H1 (cell line): ENCODE measurements around the gene NCF4. TPM values are rescaled to one million over a fixed set of nuclear protein-coding genes. Genes with fewer than 3 reads are reported as not detected.

ENCODE experiments used
- CTCF ChIA-PET: fragments of 300-600 bp; sonication (Branson Sonifier 250); formaldehyde crosslinking; loops from one replicate; lab custom pipeline; 2021; ENCODE audit not compliant: partially characterized antibody; lab: Charles Lee
- POLR2A ChIA-PET: fragments of 300-600 bp; sonication (Branson Sonifier 250); formaldehyde crosslinking; loops from one replicate; lab custom pipeline; 2021; ENCODE audit warnings: inconsistent platforms; ENCODE audit not compliant: partially characterized antibody; lab: Charles Lee
- DNase-seq, 2 experiments: peaks; one replicate each; pipeline versions ENCODE4 v3.0.0 to v3.0.0-alpha.2; 2010 to 2022; ENCODE audit warnings: low spot score in 2 of 2, low read depth in 1 of 2, mixed read lengths in 1 of 2
- FAIRE-seq: peaks from 2 replicates; lab custom pipeline; 2011; peaks lifted over from hg19 to GRCh38; lab: Jason Lieb, UNC
- H2AFZ ChIP-seq: 2 replicates; pipeline ENCODE4 v1.8.1; 2012; ENCODE audit warnings: low read length, inconsistent platforms
- H2AK5ac ChIP-seq: 2 replicates; pipeline ENCODE4 v1.6.1; 2013; ENCODE audit warnings: low read depth, low read length
- H2BK120ac ChIP-seq: replicated peaks from 2 replicates; pipeline ENCODE3; 2013; ENCODE audit warnings: low read depth, low read length, inconsistent platforms
- H2BK12ac ChIP-seq: 2 replicates; pipeline ENCODE4 v1.6.1; 2013; ENCODE audit warnings: low read depth, low read length
- H2BK15ac ChIP-seq: 2 replicates; pipeline ENCODE4 v1.6.1; 2013; ENCODE audit warnings: low read length
- H2BK20ac ChIP-seq: 2 replicates; pipeline ENCODE4 v1.6.1; 2013; ENCODE audit warnings: low read length
- H2BK5ac ChIP-seq: 2 replicates; pipeline ENCODE4 v1.6.1; 2013; ENCODE audit warnings: low read depth, low read length
- H3K14ac ChIP-seq: 2 replicates; pipeline ENCODE4 v1.6.1; 2013; ENCODE audit warnings: inconsistent platforms; ENCODE audit not compliant: insufficient read length
- H3K18ac ChIP-seq: 2 replicates; pipeline ENCODE4 v1.6.1; 2013; ENCODE audit warnings: low read length; ENCODE audit errors: extremely low read depth
- H3K23ac ChIP-seq: 2 replicates; pipeline ENCODE4 v1.6.1; 2013; ENCODE audit warnings: inconsistent platforms; ENCODE audit not compliant: insufficient read length
- H3K23me2 ChIP-seq: 2 replicates; pipeline ENCODE4 v1.6.1; 2013; ENCODE audit warnings: low read depth, low read length
- H3K27ac ChIP-seq: 2 replicates; pipeline ENCODE4 v1.6.1; 2011; ENCODE audit warnings: low read depth, low read length, inconsistent platforms
- H3K27me3 ChIP-seq, 4 experiments: replicated peaks in 1 of 4; 1 replicate in 1 of 4; 2 replicates in 3 of 4; pipeline versions ENCODE4 v1.6.1 to v1.8.1; 2011 to 2013; ENCODE audit warnings: low read length in 3 of 4, mild to moderate bottlenecking in 3 of 4, inconsistent platforms in 2 of 4, mixed read lengths in 2 of 4, moderate library complexity in 1 of 4; ENCODE audit not compliant: control insufficient read depth in 3 of 4, insufficient read depth in 3 of 4; ENCODE audit errors: extremely low read depth in 1 of 4
- H3K36me3 ChIP-seq, 4 experiments: 2 replicates each; pipeline versions ENCODE4 v1.6.1 to v1.8.1; 2011 to 2013; ENCODE audit warnings: mild to moderate bottlenecking in 4 of 4, low read length in 3 of 4, moderate library complexity in 2 of 4, control low read depth in 1 of 4, inconsistent platforms in 1 of 4; ENCODE audit not compliant: insufficient read depth in 4 of 4, control insufficient read depth in 2 of 4
- H3K4ac ChIP-seq: replicated peaks from 2 replicates; pipeline ENCODE3; 2013; ENCODE audit warnings: low read length, low read depth, mixed read lengths, inconsistent platforms; ENCODE audit not compliant: insufficient read length
- H3K4me1 ChIP-seq, 4 experiments: replicated peaks in 1 of 4; 1 replicate in 1 of 4; 2 replicates in 3 of 4; pipeline versions ENCODE4 v1.6.1 to v1.8.1; 2011 to 2013; ENCODE audit warnings: low read length in 3 of 4, inconsistent platforms in 2 of 4, mixed read lengths in 1 of 4; ENCODE audit not compliant: insufficient read depth in 4 of 4, control insufficient read depth in 3 of 4
- H3K4me2 ChIP-seq, 2 experiments: 2 replicates each; pipeline versions ENCODE4 v1.6.1 to v1.8.1; 2011 to 2013; ENCODE audit warnings: low read depth in 2 of 2, low read length in 2 of 2, control low read depth in 1 of 2, inconsistent platforms in 1 of 2, mild to moderate bottlenecking in 1 of 2; ENCODE audit not compliant: insufficient read depth in 1 of 2
- H3K4me3 ChIP-seq, 4 experiments: fragments of 200-600, 300-600 bp in 1 of 4; sonication (generic), shearing (Covaris generic), sonication (Bioruptor Twin) in 1 of 4; 2 replicates each; pipeline versions ENCODE4 v1.5.1 to v1.8.1; 2011 to 2016; ENCODE audit warnings: low read length in 4 of 4, low read depth in 3 of 4, control low read depth in 2 of 4, inconsistent platforms in 2 of 4, mild to moderate bottlenecking in 2 of 4, mixed read lengths in 1 of 4, moderate library complexity in 1 of 4; ENCODE audit not compliant: insufficient read depth in 2 of 4; ENCODE audit errors: extremely low read depth in 1 of 4
- H3K56ac ChIP-seq: replicated peaks from 2 replicates; pipeline ENCODE3; 2013; ENCODE audit warnings: low read depth, mild to moderate bottlenecking, mixed read lengths, low read length, inconsistent platforms; ENCODE audit not compliant: insufficient read length
- H3K79me1 ChIP-seq: 2 replicates; pipeline ENCODE4 v1.6.1; 2013; ENCODE audit warnings: low read depth, low read length, control low read depth
- H3K79me2 ChIP-seq, 2 experiments: 2 replicates each; pipeline versions ENCODE4 v1.6.1 to v1.8.1; 2012 to 2013; ENCODE audit warnings: low read length in 2 of 2, mild to moderate bottlenecking in 2 of 2, inconsistent platforms in 1 of 2; ENCODE audit not compliant: insufficient read depth in 2 of 2, control insufficient read depth in 1 of 2
- H3K9ac ChIP-seq, 4 experiments: replicated peaks in 1 of 4; 1 replicate in 1 of 4; 2 replicates in 3 of 4; pipeline versions ENCODE4 v1.6.1 to v1.8.1; 2011 to 2013; ENCODE audit warnings: low read depth in 3 of 4, low read length in 3 of 4, control low read depth in 2 of 4, mild to moderate bottlenecking in 2 of 4, moderate library complexity in 2 of 4, inconsistent platforms in 1 of 4; ENCODE audit errors: extremely low read depth in 1 of 4
- H3K9me3 ChIP-seq, 2 experiments: 2 replicates each; pipeline versions ENCODE4 v1.6.1 to v1.8.1; 2012 to 2013; ENCODE audit warnings: mild to moderate bottlenecking in 2 of 2, moderate library complexity in 2 of 2, control low read depth in 1 of 2, inconsistent platforms in 1 of 2, low read depth in 1 of 2, low read length in 1 of 2, mixed read lengths in 1 of 2; ENCODE audit not compliant: insufficient read depth in 2 of 2
- H4K20me1 ChIP-seq, 2 experiments: replicated peaks in 1 of 2; 2 replicates each; pipeline versions ENCODE3 to v1.8.1; 2011 to 2013; ENCODE audit warnings: inconsistent platforms in 2 of 2, low read length in 2 of 2, mild to moderate bottlenecking in 1 of 2; ENCODE audit not compliant: insufficient read depth in 2 of 2, control insufficient read depth in 1 of 2
- H4K5ac ChIP-seq: 2 replicates; pipeline ENCODE4 v1.6.1; 2013; ENCODE audit warnings: low read length, low read depth, mixed read lengths, inconsistent platforms; ENCODE audit not compliant: insufficient read length
- H4K8ac ChIP-seq: 2 replicates; pipeline ENCODE4 v1.8.0; 2013; ENCODE audit warnings: mild to moderate bottlenecking, moderate library complexity, low read length, inconsistent platforms; ENCODE audit not compliant: insufficient read depth; ENCODE audit errors: extremely low read depth
- H4K91ac ChIP-seq: replicated peaks from 2 replicates; pipeline ENCODE3; 2013; ENCODE audit warnings: low read length, mixed read lengths, inconsistent platforms; ENCODE audit not compliant: insufficient read length
- CHD2 ChIP-seq: IDR thresholded peaks from 2 replicates; pipeline ENCODE4 v1.6.1; 2012; ENCODE audit warnings: low read length, improper control_type of control experiment
- FOSL1 ChIP-seq: IDR thresholded peaks from 2 replicates; pipeline ENCODE4 v1.6.1; 2011; ENCODE audit warnings: mild to moderate bottlenecking, low read depth, low read length, moderate library complexity; ENCODE audit not compliant: insufficient read depth
- HDAC2 ChIP-seq, 2 experiments: fragments of 300-600 bp in 1 of 2; sonication (generic) in 1 of 2; IDR thresholded peaks; 2 replicates each; pipeline ENCODE4 v1.6.1; 2011 to 2012; ENCODE audit warnings: low read depth in 2 of 2, low read length in 2 of 2, mild to moderate bottlenecking in 2 of 2, moderate library complexity in 2 of 2, borderline replicate concordance in 1 of 2, inconsistent platforms in 1 of 2
- JUN ChIP-seq: IDR thresholded peaks from 2 replicates; pipeline ENCODE4 v1.6.1; 2011; ENCODE audit warnings: low read depth, mild to moderate bottlenecking, improper control_type of control experiment, low read length
- PHF8 ChIP-seq: fragments of 200-600 bp; sonication (generic); conservative IDR thresholded peaks from 2 replicates; pipeline ENCODE4 v1.7.1; 2012; ENCODE audit warnings: low read depth, mild to moderate bottlenecking, inconsistent platforms, low read length, moderate library complexity
- SAP30 ChIP-seq: fragments of 300-600 bp; sonication (generic); IDR thresholded peaks from 2 replicates; pipeline ENCODE4 v1.7.1; 2012; ENCODE audit warnings: low read length, moderate library complexity, mild to moderate bottlenecking, inconsistent platforms; ENCODE audit not compliant: insufficient read depth, insufficient replicate concordance
- SP2 ChIP-seq: IDR thresholded peaks from 2 replicates; pipeline ENCODE4 v1.6.1; 2012; ENCODE audit warnings: mild to moderate bottlenecking, low read length, inconsistent platforms
- SUZ12 ChIP-seq: fragments of 200-600 bp; sonication (generic); IDR thresholded peaks from 2 replicates; pipeline ENCODE4 v1.6.1; 2012; ENCODE audit warnings: mild to moderate bottlenecking, inconsistent platforms, low read length, moderate library complexity, mixed read lengths
- WGBS, 2 experiments: shearing (Covaris generic) in 1 of 2; methylation state at CpG; one replicate each; pipeline versions ENCODE4 v1.1.6 to v1.1.7; 2013 to 2015; ENCODE audit warnings: low lambda C conversion rate in 2 of 2, mixed read lengths in 2 of 2, inconsistent platforms in 1 of 2, low coverage in 1 of 2, missing lambda C conversion rate in 1 of 2; ENCODE audit not compliant: insufficient replicate concordance in 2 of 2, insufficient coverage in 1 of 2, insufficient read length in 1 of 2; ENCODE audit errors: extremely low coverage in 1 of 2, missing lambda C conversion rate in 1 of 2; 5-methylcytosine and 5-hydroxymethylcytosine counted together
- polyA plus RNA-seq, 7 experiments: library from polyadenylated mRNA; depleted of rRNA in 3 of 7; stranded (reverse) in 5 of 7; unstranded in 2 of 7; fragments of >200 nt in 5 of 7; fragments of 200-250 nt in 2 of 7; gene quantifications; 1 replicate in 5 of 7; 2 replicates in 1 of 7; 4 replicates in 1 of 7; pipeline versions ENCODE4 v1.2.1 to v1.2.3, GENCODE V29; 2011 to 2013; ENCODE audit warnings: missing spikeins in 2 of 7, mixed read lengths in 2 of 7
- total RNA-seq: library from RNA; stranded (reverse); fragmentation: NEBNext Ultra II Directional; extraction: Animal tissue kit (Norgen Biotek cat#: 25700); gene quantifications from 2 replicates; pipeline ENCODE4 v1.2.1, GENCODE V29; 2021
- TF ChIP-seq, protein P1 (sequence below), 3 experiments: IDR thresholded peaks; 1 replicate in 2 of 3; 2 replicates in 1 of 3; pipeline versions ENCODE4 v1.5.1 to v1.6.1; 2011; ENCODE audit warnings: low read length in 3 of 3, mild to moderate bottlenecking in 3 of 3, inconsistent platforms in 2 of 3, low read depth in 1 of 3, moderate library complexity in 1 of 3; ENCODE audit not compliant: insufficient read depth in 1 of 3; ENCODE audit errors: control extremely low read depth in 1 of 3
- TF ChIP-seq, protein P2 (sequence below): IDR thresholded peaks from 2 replicates; pipeline ENCODE4 v1.6.1; 2011; ENCODE audit warnings: low read depth, mild to moderate bottlenecking, low read length; ENCODE audit not compliant: insufficient read depth

The NCF4 gene
- total and polyA plus RNA-seq, 2 of the 8 experiments (the other 6 are each of a cell fraction or from before 2014, with no cell fraction given), result 0.20 TPM; not detected in 1

DNA sequence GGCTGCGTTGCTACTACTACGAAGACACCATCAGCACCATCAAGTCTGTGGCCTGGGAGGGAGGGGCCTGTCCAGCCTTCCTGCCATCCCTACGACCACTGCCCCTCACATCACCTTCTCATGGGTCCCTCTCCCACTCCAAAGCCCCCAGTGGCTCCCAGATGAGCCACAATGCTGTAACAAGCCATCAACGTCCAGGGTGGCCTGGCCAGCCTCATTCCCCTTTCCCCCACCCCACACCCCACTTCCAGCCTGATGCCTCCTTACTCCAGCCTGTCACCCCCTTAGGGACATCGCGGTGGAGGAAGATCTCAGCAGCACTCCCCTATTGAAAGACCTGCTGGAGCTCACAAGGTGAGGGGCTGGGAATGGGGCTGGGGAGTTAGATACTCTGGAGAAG, 14.9 kb downstream of the NCF4 start:
- peaks cover 10% of the 10 kb centered on the region; the same call in 1 of the 2 replicates for H3K23me2 ChIP-seq
- H2AK5ac ChIP-seq, result no peak overlapping the region
- no peak overlapping the region for H3K27ac ChIP-seq
- DNase-seq (no peak), FAIRE-seq (no peak)
- no peak overlapping the region for H3K23ac ChIP-seq
- no peak overlapping the region for H3K4me3 ChIP-seq
- ChIA-PET CTCF (interaction anchor here (0.8 to 2.7 kb wide), 5 partner anchors 10 to 102 kb away, joined by 3 to 18 read pairs (median 3); no protein-coding TSS in a partner anchor), POLR2A (interaction anchor here (0.5 to 0.9 kb wide), 2 partner anchors 9 to 32 kb away, joined by 3 read pairs; no protein-coding TSS in a partner anchor)
- H3K4me1 ChIP-seq, result no peaks in the 10 kb centered on the region; a peak in 1 of 7 replicates
- no peak overlapping the region for H2BK20ac ChIP-seq
- no peaks in the 10 kb centered on the region for H3K79me1 ChIP-seq
- no peaks in the 10 kb centered on the region for H3K36me3 ChIP-seq
- WGBS, 2 experiments, result 87% methylated on average over 3 of the region's 6 CpGs; no CpG with 5 or more reads in 1 of the 2 experiments
- H3K9ac ChIP-seq, result no peak overlapping the region
- no peak overlapping the region for H4K5ac ChIP-seq
- no peak overlapping the region for H3K18ac ChIP-seq
- H4K20me1 ChIP-seq, result peaks cover 0 to 3% of the 10 kb centered on the region in 2 experiments
- H3K79me2 ChIP-seq, result no peaks in the 10 kb centered on the region
- H3K9me3 ChIP-seq, result no peaks in the 10 kb centered on the region
- no peak overlapping the region for H3K14ac ChIP-seq
- H3K27me3 ChIP-seq, result no peaks in the 10 kb centered on the region; a peak in 2 of 7 replicates
- no peak overlapping the region for H2BK12ac ChIP-seq
- H4K91ac ChIP-seq, result no peak overlapping the region
- no peak overlapping the region for H2BK5ac ChIP-seq
- H2BK15ac ChIP-seq, result no peak overlapping the region
- H2AFZ ChIP-seq, result no peak overlapping the region
- H3K4ac ChIP-seq, result no peak overlapping the region
- H2BK120ac ChIP-seq, result no peak overlapping the region
- H3K56ac ChIP-seq, result no peak overlapping the region
- no peak overlapping the region for H4K8ac ChIP-seq
- no peak overlapping the region for H3K4me2 ChIP-seq
- TF ChIP-seq JUN (no peak), SAP30 (no peak), PHF8 (no peak), SUZ12 (no peak), HDAC2 (IDR thresholded peaks at IDR 0.05; ENCODE audit: borderline replicate concordance in 1 of 2, low read depth in 2 of 2, low read length in 2 of 2) (no peak), CHD2 (no peak), SP2 (no peak), FOSL1 (no peak)
- TF ChIP-seq, protein P1, sequence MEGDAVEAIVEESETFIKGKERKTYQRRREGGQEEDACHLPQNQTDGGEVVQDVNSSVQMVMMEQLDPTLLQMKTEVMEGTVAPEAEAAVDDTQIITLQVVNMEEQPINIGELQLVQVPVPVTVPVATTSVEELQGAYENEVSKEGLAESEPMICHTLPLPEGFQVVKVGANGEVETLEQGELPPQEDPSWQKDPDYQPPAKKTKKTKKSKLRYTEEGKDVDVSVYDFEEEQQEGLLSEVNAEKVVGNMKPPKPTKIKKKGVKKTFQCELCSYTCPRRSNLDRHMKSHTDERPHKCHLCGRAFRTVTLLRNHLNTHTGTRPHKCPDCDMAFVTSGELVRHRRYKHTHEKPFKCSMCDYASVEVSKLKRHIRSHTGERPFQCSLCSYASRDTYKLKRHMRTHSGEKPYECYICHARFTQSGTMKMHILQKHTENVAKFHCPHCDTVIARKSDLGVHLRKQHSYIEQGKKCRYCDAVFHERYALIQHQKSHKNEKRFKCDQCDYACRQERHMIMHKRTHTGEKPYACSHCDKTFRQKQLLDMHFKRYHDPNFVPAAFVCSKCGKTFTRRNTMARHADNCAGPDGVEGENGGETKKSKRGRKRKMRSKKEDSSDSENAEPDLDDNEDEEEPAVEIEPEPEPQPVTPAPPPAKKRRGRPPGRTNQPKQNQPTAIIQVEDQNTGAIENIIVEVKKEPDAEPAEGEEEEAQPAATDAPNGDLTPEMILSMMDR (IDR thresholded peaks at IDR 0.05; ENCODE audit: control extremely low read depth in 1 of 3, insufficient read depth in 1 of 3, low read depth in 1 of 3, low read length in 3 of 3), result no peak
- TF ChIP-seq, protein P2, sequence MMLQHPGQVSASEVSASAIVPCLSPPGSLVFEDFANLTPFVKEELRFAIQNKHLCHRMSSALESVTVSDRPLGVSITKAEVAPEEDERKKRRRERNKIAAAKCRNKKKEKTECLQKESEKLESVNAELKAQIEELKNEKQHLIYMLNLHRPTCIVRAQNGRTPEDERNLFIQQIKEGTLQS, result no peak
